ENCODE results near the gene TLX2. TPM values are rescaled to one million over a fixed set of nuclear protein-coding genes. Genes with fewer than 3 reads are reported as not detected.

Gene TLX2
- total and polyA plus RNA-seq, 2 of the 13 experiments (the other 11 are each of a cell fraction or from before 2014, with no cell fraction given): 0.05 to 0.20 TPM

GRCh38 chr2:74482801-74483674 is 31.2 kb upstream of the TLX2 start, which contains the start of the genes CCDC142 and TTC31 (continued):
- TF ChIP-seq REST (IDR thresholded peaks at IDR 0.05; ENCODE audit: borderline replicate concordance in 1 of 2, low read depth in 1 of 2, low read length in 2 of 2) (peak in 1 of 2 experiments; percentile 62; a peak in 1 of 4 replicates), CTCF (CRISPR knock-in tag; IDR thresholded peaks at IDR 0.05) (peak; percentile 99), PAF1 (CRISPR knock-in tag; IDR thresholded peaks at IDR 0.05) (no peak), XRCC5 (optimal IDR thresholded peaks at IDR 0.05; ENCODE audit: low read length) (peak; percentile 91), ZBTB34 (CRISPR knock-in tag; IDR thresholded peaks at IDR 0.05) (peak; percentile 83), GATAD2A (CRISPR knock-in tag; IDR thresholded peaks at IDR 0.05) (peak; percentile 81), RBM22 (optimal IDR thresholded peaks at IDR 0.05; ENCODE audit: low read length) (no peak), MAFG (CRISPR knock-in tag; IDR thresholded peaks at IDR 0.05) (no peak), ZNF512B (CRISPR knock-in tag; IDR thresholded peaks at IDR 0.05; ENCODE audit: borderline replicate concordance) (no peak), ZNF207 (IDR thresholded peaks at IDR 0.05; ENCODE audit: borderline replicate concordance) (no peak), ZNF446 (CRISPR knock-in tag; IDR thresholded peaks at IDR 0.05) (no peak), PTBP1 (IDR thresholded peaks at IDR 0.05; ENCODE audit: low read depth, low read length, poor library complexity, severe bottlenecking) (no peak), ZNF878 (CRISPR knock-in tag; IDR thresholded peaks at IDR 0.05) (peak; percentile 64; the same call in 1 of the 2 replicates), STAG1 (CRISPR knock-in tag; IDR thresholded peaks at IDR 0.05) (peak; percentile 90), NR1H2 (CRISPR knock-in tag; IDR thresholded peaks at IDR 0.05; ENCODE audit: borderline replicate concordance, low read depth) (no peak), PHF8 (CRISPR knock-in tag; IDR thresholded peaks at IDR 0.05) (peak; percentile 88), MEF2D (CRISPR knock-in tag; IDR thresholded peaks at IDR 0.05) (peak; percentile 93), PREB (CRISPR knock-in tag; IDR thresholded peaks at IDR 0.05) (no peak)

Data from HepG2 (cell line).